ENCODE measurements around the gene BCKDHA.
"Not testable (repeated sequence)": the region's sequence is repeated elsewhere in the genome, so short reads cannot be mapped to it uniquely, and the experiment has no call there.

Gene BCKDHA

GRCh38 chr19:41367848-41368301 is 29.7 kb upstream of the BCKDHA start:
- no peak for DNase-seq (ENCODE audit: extremely low read depth, low read depth)
- TF ChIP-seq CTCF (IDR thresholded peaks at IDR 0.05; ENCODE audit: low read depth, low read length, missing control alignments): no peak
- H3K4me3 ChIP-seq (replicated peaks; ENCODE audit: low read depth, low read length): no peak overlapping the region

DNA sequence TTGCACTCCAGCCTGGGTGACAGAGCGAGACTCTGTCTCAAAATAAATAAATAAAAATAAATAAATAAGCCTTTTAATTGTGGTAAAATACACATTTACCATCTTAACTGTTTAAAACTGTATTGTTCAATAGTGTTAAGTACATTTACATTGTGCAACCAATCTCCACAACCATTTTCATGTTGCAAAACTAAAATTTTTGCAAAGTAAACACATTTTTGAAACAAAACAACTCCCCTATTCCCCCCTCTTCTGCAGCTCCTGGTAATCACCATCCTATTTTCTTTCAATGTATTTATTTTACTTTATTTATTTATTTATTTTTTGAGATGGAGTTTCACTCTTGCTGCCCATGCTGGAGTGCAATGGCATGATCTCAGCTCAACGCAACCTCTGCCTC is 27.8 kb upstream of the BCKDHA start:
- H3K4me3 ChIP-seq (replicated peaks; ENCODE audit: low read depth, low read length): no peak overlapping the region
- TF ChIP-seq CTCF (IDR thresholded peaks at IDR 0.05; ENCODE audit: low read depth, low read length, missing control alignments): no peak
- no peak for DNase-seq (ENCODE audit: extremely low read depth, low read depth)

DNA sequence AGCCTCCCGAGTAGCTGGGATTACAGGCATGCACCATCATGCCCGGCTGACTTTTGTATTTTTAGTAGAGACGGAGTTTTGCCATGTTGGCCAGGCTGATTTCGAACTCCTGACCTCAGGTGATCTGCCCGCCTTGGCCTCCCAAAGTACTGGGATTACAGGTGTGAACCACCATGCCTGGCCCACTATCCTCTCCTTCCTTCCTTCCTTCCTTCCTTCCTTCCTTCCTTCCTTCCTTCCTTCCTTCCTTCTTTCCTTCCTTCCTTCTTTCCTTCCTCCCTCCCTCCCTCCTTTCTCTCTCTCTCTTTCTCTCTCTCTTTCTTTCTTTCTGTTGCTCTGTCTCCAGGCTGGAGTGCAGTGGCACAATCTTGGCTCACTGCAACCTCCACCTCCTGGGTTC is 26.5 kb upstream of the BCKDHA start:
- not testable (repeated sequence) for H3K4me3 ChIP-seq (replicated peaks; ENCODE audit: low read depth, low read length); DNase-seq (ENCODE audit: extremely low read depth, low read depth)

GRCh38 chr19:41371541-41371940 is 26.1 kb upstream of the BCKDHA start:
- TF ChIP-seq CTCF (IDR thresholded peaks at IDR 0.05; ENCODE audit: low read depth, low read length, missing control alignments): no peak
- no peak for DNase-seq (ENCODE audit: extremely low read depth, low read depth)
- H3K4me3 ChIP-seq (replicated peaks; ENCODE audit: low read depth, low read length): no peak overlapping the region

- H3K4me3 ChIP-seq (replicated peaks; ENCODE audit: low read depth, low read length): no peak overlapping the region
- no peak for DNase-seq (ENCODE audit: extremely low read depth, low read depth)
- TF ChIP-seq CTCF (IDR thresholded peaks at IDR 0.05; ENCODE audit: low read depth, low read length, missing control alignments): no peak
These were observed 25.1 kb upstream of the BCKDHA start for GRCh38 chr19:41372501-41372900.

GRCh38 chr19:41373993-41374392 is 23.6 kb upstream of the BCKDHA start:
- no peak for TF ChIP-seq CTCF (IDR thresholded peaks at IDR 0.05; ENCODE audit: low read depth, low read length, missing control alignments)
- DNase-seq (ENCODE audit: extremely low read depth, low read depth): peak; percentile 89

DNA sequence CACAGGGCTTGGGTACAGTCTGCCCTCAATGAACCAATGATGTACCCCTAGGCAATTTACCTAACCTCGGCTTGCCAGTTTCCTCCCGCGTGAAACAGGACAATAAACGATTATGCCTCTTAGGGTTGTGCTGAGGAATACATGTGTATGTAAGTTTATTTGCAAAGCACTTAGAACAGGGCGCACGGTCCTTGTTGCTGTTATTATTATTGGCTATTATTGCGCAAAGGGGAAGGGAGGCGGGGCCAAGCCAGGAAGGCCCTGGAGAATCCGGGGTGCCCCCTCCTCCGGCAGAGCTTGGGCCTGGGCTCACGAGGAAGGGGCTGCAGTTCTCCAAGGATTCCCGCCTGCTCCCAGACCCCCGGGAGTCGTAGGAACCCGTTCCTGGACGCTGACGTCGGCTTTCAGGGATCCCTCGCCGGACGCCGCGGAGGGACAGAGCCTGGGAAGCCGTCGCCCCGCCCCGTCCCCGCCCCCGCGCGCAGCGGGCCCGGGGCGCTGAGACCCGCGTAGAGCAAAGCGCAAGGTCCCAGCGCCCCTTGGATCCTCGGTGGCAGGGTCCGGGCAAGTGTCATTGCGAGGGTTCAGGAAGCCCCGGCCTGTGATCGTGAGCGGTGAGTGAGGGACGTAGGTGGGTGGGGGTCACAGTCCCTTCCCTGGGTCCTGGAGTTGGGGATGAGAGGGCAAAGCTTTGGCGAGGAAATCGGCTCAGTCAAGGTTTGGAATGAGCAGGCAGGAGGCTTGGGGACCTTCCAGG is 21.2 kb upstream of the BCKDHA start, which contains the start of gene TMEM91:
TMEM91 (plus strand) TSS at position 293 of the 757 bp plus-strand sequence. CDS start 1,777 bp downstream, outside the sequence.
- no peak for DNase-seq (ENCODE audit: extremely low read depth, low read depth)
- peak within 1 kb of the TSS; percentile 35 for H3K4me3 ChIP-seq (replicated peaks; ENCODE audit: low read depth, low read length)
- TF ChIP-seq CTCF (IDR thresholded peaks at IDR 0.05; ENCODE audit: low read depth, low read length, missing control alignments): no peak

More at GRCh38 chr19:41373993-41374392, 23.6 kb upstream of the BCKDHA start:
- no peak overlapping the region for H3K4me3 ChIP-seq (replicated peaks; ENCODE audit: low read depth, low read length)
